Measurements from ENCODE around the gene MYO3B. TPM values are rescaled to one million over a fixed set of nuclear protein-coding genes. Genes with fewer than 3 reads are reported as not detected.
"Not testable (repeated sequence)": the region's sequence is repeated elsewhere in the genome, so short reads cannot be mapped to it uniquely, and the experiment has no call there.

The MYO3B gene
- total RNA-seq, 5 donors from 2014 or later (not counting 1 experiment from before 2014, with no cell fraction given): 0.26 to 0.28 TPM; not detected in 3

DNA sequence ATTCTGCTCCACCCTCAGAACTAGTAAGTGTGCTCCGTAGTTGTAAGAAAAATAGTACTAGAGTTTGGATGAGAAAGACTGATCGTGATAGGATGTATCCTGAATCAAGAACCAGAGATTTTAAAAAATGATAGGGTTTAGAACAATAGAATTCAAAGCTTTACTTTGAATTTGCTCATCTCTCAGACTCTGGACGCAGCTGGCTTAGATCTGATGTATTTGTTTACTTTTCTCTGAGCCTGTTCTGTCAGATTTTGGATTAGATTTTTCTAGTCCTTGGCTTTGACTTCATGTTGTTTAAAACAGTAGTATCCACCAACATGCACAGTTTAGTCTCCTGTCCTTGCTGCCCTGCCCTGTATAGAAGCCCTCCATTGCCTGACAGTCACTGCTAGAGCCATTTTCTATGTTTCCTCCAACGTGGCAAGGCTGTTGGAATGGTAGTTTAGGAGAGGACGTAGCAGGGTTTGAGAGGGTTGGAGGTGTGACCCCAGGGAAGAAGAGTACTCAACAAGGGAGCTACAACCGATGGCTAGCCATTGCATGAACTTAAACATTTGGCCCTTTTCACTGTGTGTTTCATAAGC, 92.4 kb downstream of the MYO3B start:
- ChIA-PET POLR2A (no interaction called here), CTCF (no interaction called here)
- Histone ChIP-seq H3K36me3 (ENCODE audit: control insufficient read depth in 2 of 2, extremely low read depth in 1 of 2, insufficient read depth in 1 of 2, low read length in 1 of 2) (no peaks in the 10 kb centered on the region), H3K27me3 (replicated peaks in 1 of 2; ENCODE audit: control insufficient read depth in 2 of 2, extremely low read depth in 1 of 2, insufficient read depth in 2 of 2, low read length in 1 of 2) (peaks cover 0 to 7% of the 10 kb centered on the region in 2 experiments), H3K4me1 (ENCODE audit: control insufficient read depth in 1 of 2, extremely low read depth in 1 of 2, insufficient read depth in 2 of 2, low read length in 2 of 2) (no peaks in the 10 kb centered on the region), H3K9me3 (no peaks in the 10 kb centered on the region), H3K27ac (ENCODE audit: low read length) (no peak overlapping the region), H3K4me3 (ENCODE audit: control insufficient read depth in 1 of 2, extremely low read depth in 1 of 2, low read length in 1 of 2) (no peak overlapping the region)
- Mint-ChIP-seq H3K27me3 (peaks cover 9 to 18% of the 10 kb centered on the region in 2 donors), H3K36me3 (no peaks in the 10 kb centered on the region), H3K4me3 (no peak overlapping the region), H3K9me3 (no peaks in the 10 kb centered on the region), H3K27ac (no peak overlapping the region), H3K4me1 (no peaks in the 10 kb centered on the region)
- ATAC-seq (replicated peaks in 1 of 4) (no peak), DNase-seq (no peak)
- WGBS (ENCODE audit: insufficient coverage): 56% methylated on average over 5 of the region's 6 CpGs

GRCh38 chr2:170271340-170271739, 93.4 kb downstream of the MYO3B start:
- no peak for ATAC-seq (replicated peaks in 1 of 4)
- ChIA-PET CTCF (no interaction called here), POLR2A (no interaction called here)
- no peak overlapping the region for H3K4me3 Mint-ChIP-seq
- H3K27ac Mint-ChIP-seq: no peak overlapping the region
- no peak overlapping the region for H3K4me3 ChIP-seq (ENCODE audit: control insufficient read depth in 1 of 2, extremely low read depth in 1 of 2, low read length in 1 of 2)
- no peak overlapping the region for H3K27ac ChIP-seq (ENCODE audit: low read length)
- peaks cover 9 to 18% of the 10 kb centered on the region in 2 donors for H3K27me3 Mint-ChIP-seq
- no peaks in the 10 kb centered on the region for H3K36me3 Mint-ChIP-seq
- H3K36me3 ChIP-seq (ENCODE audit: control insufficient read depth in 2 of 2, extremely low read depth in 1 of 2, insufficient read depth in 1 of 2, low read length in 1 of 2): no peaks in the 10 kb centered on the region
- H3K4me1 ChIP-seq (ENCODE audit: control insufficient read depth in 1 of 2, extremely low read depth in 1 of 2, insufficient read depth in 2 of 2, low read length in 2 of 2): no peaks in the 10 kb centered on the region
- H3K27me3 ChIP-seq (replicated peaks in 1 of 2; ENCODE audit: control insufficient read depth in 2 of 2, extremely low read depth in 1 of 2, insufficient read depth in 2 of 2, low read length in 1 of 2): peaks cover 0 to 7% of the 10 kb centered on the region in 2 experiments
- no peaks in the 10 kb centered on the region for H3K4me1 Mint-ChIP-seq
- H3K9me3 ChIP-seq: no peaks in the 10 kb centered on the region
- H3K9me3 Mint-ChIP-seq: no peaks in the 10 kb centered on the region
- WGBS (ENCODE audit: insufficient coverage): no CpG with 5 or more reads among the region's 1 CpG
- DNase-seq: no peak

- no peaks in the 10 kb centered on the region for H3K36me3 Mint-ChIP-seq
- no peak for DNase-seq
- H3K4me3 Mint-ChIP-seq: no peak overlapping the region
- H3K27ac Mint-ChIP-seq: no peak overlapping the region
- Histone ChIP-seq H3K4me3 (ENCODE audit: control insufficient read depth in 1 of 2, extremely low read depth in 1 of 2, low read length in 1 of 2) (no peak overlapping the region), H3K27ac (ENCODE audit: low read length) (no peak overlapping the region), H3K9me3 (no peaks in the 10 kb centered on the region), H3K36me3 (ENCODE audit: control insufficient read depth in 2 of 2, extremely low read depth in 1 of 2, insufficient read depth in 1 of 2, low read length in 1 of 2) (no peaks in the 10 kb centered on the region), H3K4me1 (ENCODE audit: control insufficient read depth in 1 of 2, extremely low read depth in 1 of 2, insufficient read depth in 2 of 2, low read length in 2 of 2) (no peaks in the 10 kb centered on the region), H3K27me3 (replicated peaks in 1 of 2; ENCODE audit: control insufficient read depth in 2 of 2, extremely low read depth in 1 of 2, insufficient read depth in 2 of 2, low read length in 1 of 2) (peaks cover 0 to 7% of the 10 kb centered on the region in 2 experiments)
- ChIA-PET POLR2A (no interaction called here), CTCF (no interaction called here)
- peaks cover 4 to 14% of the 10 kb centered on the region in 2 donors for H3K27me3 Mint-ChIP-seq
- H3K9me3 Mint-ChIP-seq: no peaks in the 10 kb centered on the region
- H3K4me1 Mint-ChIP-seq: no peaks in the 10 kb centered on the region
- WGBS (ENCODE audit: insufficient coverage): no CpG with 5 or more reads among the region's 3 CpGs
- ATAC-seq (replicated peaks in 1 of 4): no peak
Observed at GRCh38 chr2:170276056-170276455, 98.1 kb downstream of the MYO3B start.

GRCh38 chr2:170276925-170277629, 99.1 kb downstream of the MYO3B start:
- H3K36me3 ChIP-seq (ENCODE audit: control insufficient read depth in 2 of 2, extremely low read depth in 1 of 2, insufficient read depth in 1 of 2, low read length in 1 of 2): no peaks in the 10 kb centered on the region
- no peaks in the 10 kb centered on the region for H3K4me1 ChIP-seq (ENCODE audit: control insufficient read depth in 1 of 2, extremely low read depth in 1 of 2, insufficient read depth in 2 of 2, low read length in 2 of 2)
- CTCF ChIA-PET: no interaction called here
- H3K9me3 ChIP-seq: no peaks in the 10 kb centered on the region
- H3K27ac ChIP-seq (ENCODE audit: low read length): no peak overlapping the region
- ATAC-seq (replicated peaks in 1 of 4) (no peak), DNase-seq (no peak)
- H3K27me3 ChIP-seq (replicated peaks in 1 of 2; ENCODE audit: control insufficient read depth in 2 of 2, extremely low read depth in 1 of 2, insufficient read depth in 2 of 2, low read length in 1 of 2): peaks cover 0 to 7% of the 10 kb centered on the region in 2 experiments
- Mint-ChIP-seq H3K27ac (no peak overlapping the region), H3K36me3 (no peaks in the 10 kb centered on the region), H3K27me3 (peaks cover 5 to 19% of the 10 kb centered on the region in 2 donors), H3K4me3 (no peak overlapping the region), H3K4me1 (no peaks in the 10 kb centered on the region), H3K9me3 (no peaks in the 10 kb centered on the region)
- POLR2A ChIA-PET: no interaction called here
- no peak overlapping the region for H3K4me3 ChIP-seq (ENCODE audit: control insufficient read depth in 1 of 2, extremely low read depth in 1 of 2, low read length in 1 of 2)
- no CpG with 5 or more reads among the region's 2 CpGs for WGBS (ENCODE audit: insufficient coverage)

- Mint-ChIP-seq H3K36me3 (no peaks in the 10 kb centered on the region), H3K27ac (no peak overlapping the region), H3K27me3 (peaks cover 5 to 15% of the 10 kb centered on the region in 2 donors), H3K4me3 (no peak overlapping the region), H3K4me1 (no peaks in the 10 kb centered on the region), H3K9me3 (no peaks in the 10 kb centered on the region)
- H3K36me3 ChIP-seq (ENCODE audit: control insufficient read depth in 2 of 2, extremely low read depth in 1 of 2, insufficient read depth in 1 of 2, low read length in 1 of 2): no peaks in the 10 kb centered on the region
- ATAC-seq (replicated peaks in 1 of 4): no peak
- H3K27ac ChIP-seq (ENCODE audit: low read length): no peak overlapping the region
- no peaks in the 10 kb centered on the region for H3K9me3 ChIP-seq
- no peak overlapping the region for H3K4me3 ChIP-seq (ENCODE audit: control insufficient read depth in 1 of 2, extremely low read depth in 1 of 2, low read length in 1 of 2)
- no peaks in the 10 kb centered on the region for H3K4me1 ChIP-seq (ENCODE audit: control insufficient read depth in 1 of 2, extremely low read depth in 1 of 2, insufficient read depth in 2 of 2, low read length in 2 of 2)
- WGBS (ENCODE audit: insufficient coverage): no CpG with 5 or more reads among the region's 2 CpGs
- H3K27me3 ChIP-seq (replicated peaks in 1 of 2; ENCODE audit: control insufficient read depth in 2 of 2, extremely low read depth in 1 of 2, insufficient read depth in 2 of 2, low read length in 1 of 2): peaks cover 0 to 11% of the 10 kb centered on the region in 2 experiments
- no peak for DNase-seq
- ChIA-PET CTCF (interaction anchor here in 1 of 2 donors (0.8 kb wide), 1 partner anchor 162 kb away, joined by 4 read pairs; no protein-coding TSS in a partner anchor), POLR2A (no interaction called here)
Observed at GRCh38 chr2:170277951-170278350, 100.0 kb downstream of the MYO3B start.

DNA sequence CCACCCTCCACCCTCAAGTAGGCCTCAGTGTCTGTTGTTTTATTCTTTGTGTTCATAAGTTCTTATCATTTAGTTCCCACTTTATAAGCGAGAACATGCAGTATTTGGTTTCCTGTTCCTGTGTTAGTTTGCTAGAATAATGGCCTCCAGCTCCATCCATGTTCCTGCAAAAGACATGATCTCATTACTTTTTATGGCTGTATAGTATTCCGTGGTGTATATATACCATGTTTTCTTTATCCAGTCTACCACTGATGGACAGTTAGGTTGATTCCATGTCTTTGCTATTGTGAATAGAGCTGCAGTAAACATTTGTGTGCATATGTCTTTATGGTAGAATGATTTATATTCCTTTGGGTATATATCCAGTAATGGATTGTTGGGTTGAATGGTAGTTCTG, 101.7 kb downstream of the MYO3B start:
- H3K27ac Mint-ChIP-seq; H3K27ac ChIP-seq (ENCODE audit: low read length); H3K9me3 ChIP-seq; H3K36me3 Mint-ChIP-seq; H3K9me3 Mint-ChIP-seq; H3K4me1 Mint-ChIP-seq; CTCF ChIA-PET; DNase-seq; H3K36me3 ChIP-seq (ENCODE audit: control insufficient read depth in 2 of 2, extremely low read depth in 1 of 2, insufficient read depth in 1 of 2, low read length in 1 of 2); H3K4me1 ChIP-seq (ENCODE audit: control insufficient read depth in 1 of 2, extremely low read depth in 1 of 2, insufficient read depth in 2 of 2, low read length in 2 of 2); H3K27me3 ChIP-seq (replicated peaks in 1 of 2; ENCODE audit: control insufficient read depth in 2 of 2, extremely low read depth in 1 of 2, insufficient read depth in 2 of 2, low read length in 1 of 2); H3K4me3 Mint-ChIP-seq; H3K4me3 ChIP-seq (ENCODE audit: control insufficient read depth in 1 of 2, extremely low read depth in 1 of 2, low read length in 1 of 2); POLR2A ChIA-PET; ATAC-seq (replicated peaks in 1 of 4): not testable (repeated sequence)
- H3K27me3 Mint-ChIP-seq: peaks cover 7 to 18% of the 10 kb centered on the region in 2 donors
- WGBS (ENCODE audit: insufficient coverage): no CpG with 5 or more reads among the region's 2 CpGs
